Endothelial cell of umbilical vein (primary cell): Measurements from ENCODE around the gene MAPT.

Experiments used
- EZH2 ChIP-seq: IDR thresholded peaks from 2 replicates; pipeline ENCODE4 v1.6.1; 2012; ENCODE audit warnings: borderline replicate concordance, low read depth, mild to moderate bottlenecking, moderate library complexity, low read length, inconsistent platforms; ENCODE audit not compliant: severe bottlenecking
- FOS ChIP-seq: IDR thresholded peaks from 2 replicates; pipeline ENCODE4 v1.6.1; 2011; ENCODE audit warnings: mild to moderate bottlenecking, low read length, moderate library complexity, borderline replicate concordance; ENCODE audit not compliant: insufficient read depth
- POLR2A ChIP-seq: IDR thresholded peaks from 2 replicates; pipeline ENCODE4 v1.6.1; 2012; ENCODE audit warnings: low read depth, mild to moderate bottlenecking, control low read depth, low read length
- POLR2AphosphoS5 ChIP-seq: IDR thresholded peaks from 2 replicates; pipeline ENCODE4 v1.6.1; 2012; ENCODE audit warnings: low read depth, mild to moderate bottlenecking, control low read depth, low read length, moderate library complexity; ENCODE audit not compliant: insufficient read depth
- TF ChIP-seq, protein P1 (sequence below), 2 donors: IDR thresholded peaks; 1 replicate in 1 of 2; 2 replicates in 1 of 2; pipeline ENCODE4 v1.5.1; 2011; ENCODE audit warnings: low read length in 2 of 2, mild to moderate bottlenecking in 2 of 2, moderate library complexity in 2 of 2, control low read depth in 1 of 2, inconsistent platforms in 1 of 2, low read depth in 1 of 2; ENCODE audit not compliant: insufficient read depth in 1 of 2; ENCODE audit errors: extremely low read depth in 1 of 2

GRCh38 chr17:45936610-45937009 lies 42.3 kb downstream of the MAPT start:
- no peak for TF ChIP-seq EZH2
- no peak for TF ChIP-seq POLR2A
- TF ChIP-seq, protein P1, sequence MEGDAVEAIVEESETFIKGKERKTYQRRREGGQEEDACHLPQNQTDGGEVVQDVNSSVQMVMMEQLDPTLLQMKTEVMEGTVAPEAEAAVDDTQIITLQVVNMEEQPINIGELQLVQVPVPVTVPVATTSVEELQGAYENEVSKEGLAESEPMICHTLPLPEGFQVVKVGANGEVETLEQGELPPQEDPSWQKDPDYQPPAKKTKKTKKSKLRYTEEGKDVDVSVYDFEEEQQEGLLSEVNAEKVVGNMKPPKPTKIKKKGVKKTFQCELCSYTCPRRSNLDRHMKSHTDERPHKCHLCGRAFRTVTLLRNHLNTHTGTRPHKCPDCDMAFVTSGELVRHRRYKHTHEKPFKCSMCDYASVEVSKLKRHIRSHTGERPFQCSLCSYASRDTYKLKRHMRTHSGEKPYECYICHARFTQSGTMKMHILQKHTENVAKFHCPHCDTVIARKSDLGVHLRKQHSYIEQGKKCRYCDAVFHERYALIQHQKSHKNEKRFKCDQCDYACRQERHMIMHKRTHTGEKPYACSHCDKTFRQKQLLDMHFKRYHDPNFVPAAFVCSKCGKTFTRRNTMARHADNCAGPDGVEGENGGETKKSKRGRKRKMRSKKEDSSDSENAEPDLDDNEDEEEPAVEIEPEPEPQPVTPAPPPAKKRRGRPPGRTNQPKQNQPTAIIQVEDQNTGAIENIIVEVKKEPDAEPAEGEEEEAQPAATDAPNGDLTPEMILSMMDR (IDR thresholded peaks at IDR 0.05; ENCODE audit: extremely low read depth in 1 of 2, insufficient read depth in 1 of 2, low read depth in 1 of 2, low read length in 2 of 2) = no peak
- TF ChIP-seq POLR2AphosphoS5 = no peak
- TF ChIP-seq FOS = no peak
